ENCODE measurements around the gene MTMR4.
"Not testable (repeated sequence)": the region's sequence is repeated elsewhere in the genome, so short reads cannot be mapped to it uniquely, and the experiment has no call there.

Gene MTMR4

GRCh38 chr17:58492238-58493121, 22.0 kb downstream of the MTMR4 start:
- no peak for DNase-seq (ENCODE audit: low read depth)

GRCh38 chr17:58491510-58492045, 22.9 kb downstream of the MTMR4 start:
- no peak for DNase-seq (ENCODE audit: low read depth)

DNA sequence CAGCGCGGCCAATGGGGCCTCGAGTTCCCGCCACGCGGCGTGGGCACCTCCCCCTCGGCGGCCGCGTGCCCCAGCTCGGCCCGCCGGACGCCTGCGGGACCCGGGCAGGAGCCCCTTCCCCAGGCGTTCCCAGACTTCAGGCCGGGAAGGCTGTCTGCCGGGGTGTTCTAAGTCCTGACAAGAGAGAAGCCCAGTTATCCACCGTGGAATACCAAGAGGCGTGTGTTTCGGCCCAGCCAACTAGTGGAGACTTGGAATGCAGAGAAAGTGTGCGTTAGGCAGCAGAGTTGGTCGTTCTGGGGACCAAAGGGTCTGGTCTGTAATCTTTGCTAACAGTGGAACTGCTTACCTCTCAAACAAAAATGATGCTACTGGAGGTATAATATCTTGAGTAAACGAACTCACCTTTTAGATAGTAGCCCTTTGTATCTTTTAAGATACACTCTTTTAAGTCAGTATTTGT, 26.0 kb downstream of the MTMR4 start:
- DNase-seq (ENCODE audit: low read depth) = no peak

DNA sequence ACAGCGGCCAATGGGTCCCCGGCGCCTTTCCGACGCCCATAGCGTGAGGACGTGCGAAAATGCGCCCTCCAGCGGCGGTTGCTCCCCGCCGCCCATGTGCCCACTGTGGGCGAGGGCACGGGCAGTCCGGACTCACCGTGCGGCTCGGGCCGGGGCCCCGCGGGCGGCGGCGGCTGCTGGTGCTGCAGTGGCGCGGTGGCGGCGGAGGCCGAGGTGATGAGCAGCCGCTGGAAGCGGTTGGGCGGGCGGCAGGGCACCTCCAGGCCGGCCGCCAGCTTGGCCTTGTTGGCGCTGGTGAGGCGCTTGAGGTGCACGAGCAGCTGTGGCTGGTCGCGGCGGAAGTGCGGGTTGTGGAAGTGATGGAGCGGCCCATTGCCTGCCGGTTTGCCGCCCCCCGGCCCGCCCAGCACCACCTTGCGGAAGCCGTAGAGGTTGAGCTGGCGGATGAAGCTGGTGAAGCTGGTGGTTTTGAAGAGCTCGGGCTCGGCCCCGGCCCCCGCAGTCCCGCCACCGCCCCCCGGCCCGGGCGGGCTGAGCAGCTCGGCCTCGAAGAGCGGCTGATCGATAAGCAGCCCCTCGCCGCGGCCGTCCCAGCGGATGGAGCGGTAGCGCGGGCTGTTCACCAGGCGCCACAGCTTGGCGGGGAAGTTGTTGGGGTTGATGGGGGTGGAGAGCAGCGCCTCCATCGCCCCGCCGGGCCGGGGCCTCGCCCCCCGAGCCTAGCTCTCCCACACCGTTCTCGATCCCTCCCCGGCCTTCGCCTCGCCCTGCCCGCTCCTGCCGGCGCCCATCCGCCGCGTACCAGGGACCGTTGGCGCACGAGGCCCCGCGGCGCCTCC, 26.6 kb downstream of the MTMR4 start, which contains the start of gene HSF5:
Gene HSF5, minus strand, starts transcription at position 820 of the 839 bp plus-strand sequence. Its CDS starts 134 bp downstream, at position 686.
- DNase-seq (ENCODE audit: low read depth) = no peak

DNA sequence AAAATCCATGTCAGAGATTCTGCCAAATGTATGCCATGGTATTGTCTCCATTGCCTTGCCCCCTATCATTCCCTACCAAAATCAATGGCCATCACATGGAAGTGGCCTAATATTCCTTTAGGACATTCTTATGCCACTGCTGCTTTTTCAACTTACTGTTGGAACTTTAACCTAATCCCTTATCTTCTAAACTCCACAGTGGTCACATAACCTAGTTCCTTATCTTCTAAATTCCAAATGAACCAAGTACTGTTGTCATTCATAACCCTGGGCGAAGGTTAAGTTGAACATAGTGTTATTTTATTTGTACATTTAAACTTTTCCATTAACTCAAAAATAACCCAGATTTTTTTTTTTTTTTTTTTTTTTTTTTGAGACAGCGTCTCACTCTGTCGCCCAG, 29.8 kb downstream of the MTMR4 start:
- DNase-seq (ENCODE audit: low read depth) = no peak

DNA sequence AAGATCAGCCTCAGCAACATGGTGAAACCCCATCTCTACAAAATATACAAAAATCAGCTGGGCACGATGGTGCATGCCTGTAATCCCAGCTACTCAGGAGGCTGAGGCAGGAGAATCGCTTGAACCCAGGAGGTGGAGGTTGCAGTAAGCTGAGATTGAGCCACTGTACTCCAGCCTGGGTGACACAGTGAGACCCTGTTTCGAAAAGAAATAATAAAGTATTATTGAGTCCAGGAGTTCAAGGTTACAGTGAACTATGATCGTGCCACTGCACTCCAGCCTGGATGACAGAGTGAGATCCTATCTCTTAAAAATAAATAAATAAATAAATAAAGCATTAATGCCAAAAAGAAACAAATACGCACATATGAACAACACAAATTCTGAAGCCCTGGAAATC, 32.6 kb downstream of the MTMR4 start:
- not testable (repeated sequence) for DNase-seq (ENCODE audit: low read depth)

GRCh38 chr17:58480090-58480489, 34.3 kb downstream of the MTMR4 start:
- no peak for DNase-seq (ENCODE audit: low read depth)

GRCh38 chr17:58476812-58477211, 37.6 kb downstream of the MTMR4 start:
- no peak for DNase-seq (ENCODE audit: low read depth)

DNA sequence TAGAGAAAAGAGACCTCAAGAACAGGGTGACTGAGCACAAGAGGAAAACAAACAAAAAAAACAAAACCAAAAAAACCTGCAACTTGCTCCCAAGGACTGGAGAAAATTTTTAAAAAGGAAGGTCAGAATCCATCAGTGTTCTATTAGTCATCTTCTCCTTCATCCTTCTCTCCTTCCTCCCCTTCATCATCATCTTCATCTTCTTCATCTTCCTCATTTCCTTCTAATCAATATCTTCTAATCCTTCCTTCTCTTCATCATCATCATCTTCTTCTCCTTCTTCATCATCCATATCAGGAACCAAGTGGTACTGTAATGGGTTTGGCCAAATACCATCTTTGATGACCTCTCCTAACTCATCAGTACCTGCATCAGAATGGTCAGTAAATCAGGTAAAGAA, 38.5 kb downstream of the MTMR4 start:
- no peak for DNase-seq (ENCODE audit: low read depth)

DNA sequence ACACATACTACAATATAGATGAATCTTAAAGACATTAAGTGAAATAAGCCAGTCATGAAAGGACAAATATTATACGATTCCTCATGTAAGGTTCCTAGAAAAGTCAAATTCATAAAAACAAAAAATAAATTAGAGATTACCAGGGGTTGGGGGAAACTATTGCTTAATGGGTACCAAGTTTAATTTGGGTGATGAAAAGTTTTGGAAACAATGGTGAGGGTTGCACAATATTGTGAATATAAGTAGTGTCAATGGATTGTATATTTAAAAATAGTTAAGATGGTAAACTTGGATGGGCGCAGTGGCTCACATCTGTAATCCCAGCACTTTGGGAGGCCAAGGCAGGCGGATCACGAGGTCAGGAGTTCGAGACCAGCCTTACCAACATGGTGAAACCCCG, 44.1 kb downstream of the MTMR4 start:
- no peak for DNase-seq (ENCODE audit: low read depth)

- DNase-seq (ENCODE audit: low read depth) = no peak
These were observed 45.5 kb downstream of the MTMR4 start for GRCh38 chr17:58468944-58469343.

DNA sequence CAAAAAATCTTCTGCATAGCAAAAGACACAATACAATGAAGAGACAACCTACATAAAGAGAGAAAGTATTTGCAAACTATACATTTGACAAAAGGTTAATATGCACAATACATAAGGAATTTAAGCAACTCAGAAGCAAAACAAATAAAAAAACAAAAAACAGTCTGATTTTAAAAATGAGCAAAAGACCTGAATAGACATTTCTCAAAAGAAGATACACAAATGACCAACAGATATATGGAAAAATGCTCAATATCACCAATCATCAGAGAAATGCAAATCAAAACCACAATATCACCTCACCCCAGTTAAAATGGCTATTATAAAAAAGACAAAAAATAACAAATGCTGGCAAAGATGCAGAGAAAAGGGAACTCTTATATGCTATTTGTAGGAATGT, 58.9 kb downstream of the MTMR4 start:
- DNase-seq (ENCODE audit: low read depth) = no peak

DNA sequence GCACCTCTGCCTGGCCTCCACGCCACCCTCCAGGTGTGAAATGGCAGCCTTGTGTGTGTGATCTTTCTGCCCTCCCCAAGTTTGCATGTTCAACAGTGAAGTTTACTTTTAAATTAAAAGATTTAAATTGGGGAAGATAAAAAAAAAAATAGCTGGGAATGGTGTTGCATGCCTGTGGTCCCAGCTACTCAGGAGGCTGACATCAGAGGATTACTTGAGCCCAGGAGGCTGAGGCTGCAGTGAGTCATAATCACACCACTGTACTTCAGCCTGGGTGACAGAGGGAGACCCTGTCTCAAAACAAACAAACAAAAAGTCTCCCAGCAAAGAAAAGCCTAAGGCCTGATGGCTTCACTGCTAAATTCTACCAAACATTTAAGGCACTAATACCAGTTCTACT, 61.7 kb downstream of the MTMR4 start:
- DNase-seq (ENCODE audit: low read depth) = no peak

DNA sequence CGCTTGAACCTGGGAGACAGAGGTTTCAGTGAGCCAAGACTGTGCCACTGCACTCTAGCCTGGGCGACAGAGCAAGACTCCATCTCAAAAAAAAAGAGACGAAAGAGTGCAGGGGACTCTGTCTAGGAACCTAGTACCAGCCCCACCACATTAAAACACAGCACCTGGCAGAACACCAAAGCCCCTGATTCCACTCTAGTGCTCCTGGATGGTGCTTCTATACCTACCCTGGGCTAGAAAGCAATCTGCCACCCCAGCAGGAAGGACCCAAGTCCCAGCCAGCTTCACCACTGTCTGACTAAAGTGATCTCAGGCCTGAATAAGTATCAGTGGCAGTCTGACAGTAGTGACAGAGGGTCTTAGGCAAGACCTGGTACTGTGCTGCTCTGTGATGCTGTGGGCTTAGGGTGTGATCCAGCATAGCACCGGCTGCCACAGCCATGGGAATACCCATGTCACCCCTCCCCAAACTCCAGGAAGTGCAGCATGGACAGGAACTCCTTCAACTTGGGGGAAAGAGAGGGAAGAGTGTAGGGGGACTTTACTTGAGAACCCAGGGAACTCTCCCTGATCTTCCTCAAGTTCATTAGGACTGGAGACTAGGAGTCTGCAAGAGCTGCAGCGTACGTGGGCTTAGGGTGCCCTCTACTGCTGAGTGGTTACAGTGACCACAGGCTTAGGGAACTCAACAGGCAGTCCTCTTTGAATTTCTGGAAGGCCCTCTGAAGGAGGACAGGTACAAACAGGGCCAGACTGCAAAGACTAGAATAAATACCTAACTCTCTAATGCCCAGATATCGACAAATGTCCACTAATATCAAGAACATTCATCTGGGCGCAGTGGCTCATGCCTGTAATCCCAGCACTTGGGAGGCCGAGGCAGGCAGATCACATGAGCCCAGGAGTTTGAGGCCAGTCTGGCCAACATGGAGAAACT, 67.1 kb downstream of the MTMR4 start:
- peak; percentile 56 for DNase-seq (ENCODE audit: low read depth)

GRCh38 chr17:58446086-58446485, 68.4 kb downstream of the MTMR4 start:
- DNase-seq (ENCODE audit: low read depth) = no peak
